Activated naive CD4-positive, alpha-beta T cell treated with Interleukin-2 at 50 U/mL for 16 hours (primary cell): ENCODE measurements around the gene DHX35.
A peak's percentile ranks its signal among the peaks of the same experiment; 100 is the strongest.
"Not testable (repeated sequence)": the region's sequence is repeated elsewhere in the genome, so short reads cannot be mapped to it uniquely, and the experiment has no call there.

Source experiments
- DNase-seq: peaks from one replicate; pipeline ENCODE4 v3.0.0-alpha.2; 2020

DHX35 gene

DNA sequence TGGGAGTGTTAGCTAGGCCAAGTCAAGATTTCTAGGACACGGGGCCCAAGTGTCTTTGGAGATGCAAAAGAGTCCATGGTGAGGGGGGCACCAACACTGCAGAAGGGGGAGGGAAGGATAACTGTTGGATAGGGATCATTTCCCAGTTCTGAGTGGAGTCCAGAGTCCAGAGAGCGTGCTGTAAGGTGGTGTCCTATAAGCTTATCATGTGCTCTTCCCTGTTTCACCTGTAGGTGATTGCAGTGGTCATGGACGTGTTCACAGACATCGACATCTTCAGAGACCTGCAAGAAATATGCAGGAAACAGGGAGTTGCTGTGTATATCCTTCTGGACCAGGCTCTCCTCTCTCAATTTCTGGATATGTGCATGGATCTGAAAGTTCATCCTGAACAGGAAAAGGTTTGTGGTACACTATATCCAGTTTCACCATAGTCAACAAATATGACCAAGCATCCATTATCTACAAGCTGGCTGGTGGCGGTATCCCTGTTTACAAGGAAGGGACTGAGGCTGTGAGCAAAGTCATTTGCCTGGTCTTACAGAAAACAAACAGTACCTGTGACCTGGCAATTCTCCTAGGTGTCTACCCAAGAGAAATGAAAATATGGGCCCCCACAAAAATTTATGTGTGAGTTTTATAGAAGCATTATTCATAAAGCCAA lies 20.3 kb upstream of the DHX35 start:
- DNase-seq: no peak

DNA sequence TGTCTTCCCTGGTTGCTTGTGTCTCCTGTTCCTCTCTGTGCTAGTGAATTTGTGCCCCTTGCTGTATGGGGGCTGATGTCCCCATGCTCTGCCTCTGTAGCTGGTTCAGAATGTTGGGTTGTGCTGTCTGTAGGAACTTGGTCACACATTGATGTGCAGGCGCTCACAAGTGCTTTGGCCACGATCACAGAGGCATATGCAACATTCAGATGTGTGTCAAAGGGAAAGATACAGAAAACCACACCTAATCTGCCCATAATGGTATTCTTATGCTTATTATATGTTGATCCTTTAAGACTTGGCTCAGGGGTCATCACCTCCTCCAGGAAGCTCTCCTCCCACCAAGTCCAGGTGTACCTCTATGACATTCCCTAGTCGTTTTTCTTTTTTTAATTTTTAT lies 17.1 kb upstream of the DHX35 start:
- no peak for DNase-seq

DNA sequence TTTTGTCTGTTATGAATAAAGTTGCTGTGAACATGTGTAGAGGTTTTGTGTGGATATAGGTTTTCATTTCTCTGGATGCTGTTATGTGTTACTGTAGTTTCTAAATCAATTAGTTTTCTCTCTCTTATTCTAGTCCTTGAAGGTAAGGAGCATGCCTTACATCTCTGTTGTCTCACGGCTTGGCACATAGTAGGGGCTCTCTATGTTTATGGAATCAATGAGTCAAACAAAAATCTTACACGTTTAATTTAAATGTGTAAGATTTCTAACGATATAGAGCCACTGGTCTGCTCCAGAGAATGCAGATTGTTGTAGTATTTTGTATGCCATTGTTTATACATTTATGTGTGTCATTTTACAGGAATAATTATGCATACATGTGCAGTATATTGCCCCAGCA lies 15.3 kb upstream of the DHX35 start:
- DNase-seq: no peak

DNA sequence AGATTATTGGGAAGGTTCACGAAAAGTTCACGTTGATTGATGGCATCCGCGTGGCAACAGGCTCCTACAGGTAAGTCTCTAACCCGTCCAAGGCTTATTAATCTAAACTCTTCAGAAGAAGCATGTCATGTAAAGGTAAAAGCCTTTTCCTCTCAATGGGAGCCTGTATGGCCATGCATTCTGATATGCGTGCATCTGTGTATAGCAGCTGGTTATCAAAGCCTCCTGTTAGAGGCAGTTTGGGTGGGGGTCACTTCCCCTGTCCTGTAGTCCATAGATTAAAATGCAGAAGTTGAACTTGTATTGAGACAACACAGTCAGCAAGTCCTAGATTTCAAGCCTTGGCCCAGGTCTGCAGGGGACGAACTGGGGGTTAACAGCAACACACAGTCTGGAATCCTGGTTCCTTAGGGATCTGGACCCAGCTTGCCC lies 14.2 kb upstream of the DHX35 start:
- no peak for DNase-seq

DNA sequence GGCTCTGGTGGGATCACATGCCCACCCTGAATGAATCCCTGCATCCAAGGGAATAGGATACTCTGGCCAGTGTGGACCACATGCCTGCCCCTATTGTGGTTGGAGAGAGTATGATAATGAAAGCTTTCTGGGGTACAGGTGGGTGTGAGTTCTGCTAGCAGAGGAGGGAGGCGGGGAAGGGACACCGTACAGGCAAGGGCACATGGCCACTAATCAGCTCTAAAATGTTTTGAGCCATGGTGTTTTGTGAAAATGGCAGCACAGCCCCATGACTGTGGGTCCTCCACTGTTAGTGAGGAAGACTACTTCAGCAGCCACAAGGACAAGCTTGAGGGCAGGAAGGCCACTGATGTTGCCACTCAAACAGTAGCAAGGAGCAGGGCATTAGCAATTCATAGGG lies 11.9 kb upstream of the DHX35 start:
- DNase-seq: no peak

DNA sequence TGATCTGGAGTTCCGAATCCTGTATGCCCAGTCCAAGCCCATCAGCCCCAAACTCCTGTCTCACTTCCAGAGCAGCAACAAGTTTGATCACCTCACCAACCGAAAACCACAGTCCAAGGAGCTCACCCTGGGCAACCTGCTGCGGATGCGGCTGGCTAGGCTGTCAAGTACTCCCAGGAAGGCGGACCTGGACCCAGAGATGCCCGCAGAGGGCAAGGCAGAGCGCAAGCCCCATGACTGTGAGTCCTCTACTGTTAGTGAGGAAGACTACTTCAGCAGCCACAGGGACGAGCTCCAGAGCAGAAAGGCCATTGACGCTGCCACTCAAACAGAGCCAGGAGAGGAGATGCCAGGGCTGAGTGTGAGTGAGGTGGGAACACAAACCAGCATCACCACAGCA lies 10.5 kb upstream of the DHX35 start:
- DNase-seq: no peak

DNA sequence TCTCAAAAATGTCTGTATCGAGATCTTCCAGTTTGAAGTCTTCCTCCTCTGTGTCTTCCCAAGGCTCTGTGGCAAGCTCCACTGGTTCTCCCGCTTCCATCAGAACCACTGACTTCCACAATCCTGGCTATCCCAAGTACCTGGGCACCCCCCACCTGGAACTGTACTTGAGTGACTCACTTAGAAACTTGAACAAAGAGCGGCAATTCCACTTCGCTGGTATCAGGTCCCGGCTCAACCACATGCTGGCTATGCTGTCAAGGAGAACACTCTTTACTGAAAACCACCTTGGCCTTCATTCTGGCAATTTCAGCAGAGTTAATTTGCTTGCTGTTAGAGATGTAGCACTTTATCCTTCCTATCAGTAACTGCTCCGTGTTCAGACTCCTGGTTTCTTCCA lies 10.0 kb upstream of the DHX35 start:
- DNase-seq: no peak

DNA sequence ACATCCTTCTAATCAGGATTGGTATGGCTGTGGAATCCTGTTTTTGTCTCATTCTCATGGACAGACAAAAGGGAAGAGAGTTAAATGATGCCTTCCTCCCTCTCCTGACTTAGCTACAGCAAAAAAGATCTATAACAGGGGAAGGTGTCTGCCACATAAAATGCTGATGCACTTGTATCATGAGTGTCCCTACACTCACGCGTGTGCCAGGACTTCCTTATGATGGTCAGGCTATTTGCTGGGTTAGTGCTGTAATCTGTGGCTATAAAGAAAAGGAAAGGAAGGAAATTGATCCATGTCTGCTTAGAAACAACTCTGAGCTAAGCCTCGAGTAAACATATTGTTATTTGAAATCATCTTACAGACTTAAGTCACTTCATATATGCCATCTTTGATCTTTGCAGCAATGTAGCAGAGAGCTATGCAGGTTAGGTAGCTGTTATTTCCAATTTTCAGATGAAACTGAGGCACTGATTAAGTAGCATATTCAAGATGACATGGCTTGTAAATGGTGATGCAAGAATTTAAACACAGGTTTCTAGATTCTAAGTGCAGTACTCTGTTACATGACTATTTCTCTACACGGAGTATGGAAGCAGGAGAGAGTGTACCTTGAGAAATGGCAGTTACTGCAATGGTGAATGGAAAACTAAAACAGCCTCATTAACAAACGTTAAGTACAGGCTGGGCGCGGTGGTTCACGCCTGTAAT lies 8.4 kb upstream of the DHX35 start:
- no peak for DNase-seq

DNA sequence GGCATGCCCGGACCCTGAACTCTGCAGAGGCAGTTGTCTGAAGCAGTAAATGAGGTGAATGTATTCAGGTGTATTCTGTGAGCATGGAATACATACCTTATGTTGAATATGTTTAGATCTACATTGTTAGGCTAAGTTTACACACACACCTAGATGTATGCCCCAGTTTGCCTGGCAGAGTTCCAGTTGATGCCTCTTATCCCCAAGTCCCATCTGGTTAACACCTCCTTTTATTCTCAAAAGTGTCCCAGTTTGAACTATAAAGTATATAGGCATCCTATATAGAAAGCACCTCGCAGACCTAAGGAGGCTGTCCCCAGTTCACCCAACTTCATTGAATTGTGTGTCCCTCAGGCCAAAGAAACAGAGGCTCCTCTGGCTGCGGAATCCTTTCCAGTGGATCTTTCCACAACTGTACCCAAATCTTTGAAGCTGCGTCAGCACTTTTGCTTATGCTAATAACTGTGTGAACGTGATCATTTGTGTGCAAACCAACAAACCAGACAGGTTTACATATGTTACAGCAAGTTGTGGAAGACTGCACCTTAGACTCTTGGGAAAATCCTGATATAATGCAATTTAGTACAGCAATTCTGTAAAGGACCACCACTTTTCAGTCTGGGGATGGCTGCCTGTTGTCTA lies 4.8 kb upstream of the DHX35 start:
- DNase-seq: no peak

DNA sequence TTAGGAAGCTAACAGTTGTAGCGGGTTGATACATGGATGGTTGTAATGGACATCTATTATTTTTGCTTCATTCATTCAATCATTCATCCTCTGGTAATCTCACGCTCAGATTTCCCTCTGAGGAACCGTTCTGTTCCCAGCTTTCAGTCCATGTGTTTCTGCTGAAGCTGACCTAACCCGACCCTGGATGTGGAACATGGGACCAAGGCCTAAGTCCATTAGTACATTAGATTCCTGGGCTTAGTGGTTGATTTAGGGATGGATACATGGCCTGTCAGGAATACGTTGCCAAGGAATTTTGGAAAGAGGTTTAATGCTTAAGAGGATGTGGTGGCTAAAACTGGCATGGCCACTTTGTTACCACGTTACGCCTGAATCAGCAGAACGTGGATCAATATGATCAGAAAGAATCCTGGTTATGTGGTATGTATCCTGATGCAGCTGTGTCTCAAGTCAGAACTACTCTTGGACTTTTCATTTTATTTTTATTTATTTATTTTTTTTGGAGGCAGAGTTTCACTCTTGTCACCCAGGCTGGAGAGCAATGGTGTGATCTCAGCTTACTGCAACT lies 4.1 kb upstream of the DHX35 start:
- DNase-seq: no peak

DNA sequence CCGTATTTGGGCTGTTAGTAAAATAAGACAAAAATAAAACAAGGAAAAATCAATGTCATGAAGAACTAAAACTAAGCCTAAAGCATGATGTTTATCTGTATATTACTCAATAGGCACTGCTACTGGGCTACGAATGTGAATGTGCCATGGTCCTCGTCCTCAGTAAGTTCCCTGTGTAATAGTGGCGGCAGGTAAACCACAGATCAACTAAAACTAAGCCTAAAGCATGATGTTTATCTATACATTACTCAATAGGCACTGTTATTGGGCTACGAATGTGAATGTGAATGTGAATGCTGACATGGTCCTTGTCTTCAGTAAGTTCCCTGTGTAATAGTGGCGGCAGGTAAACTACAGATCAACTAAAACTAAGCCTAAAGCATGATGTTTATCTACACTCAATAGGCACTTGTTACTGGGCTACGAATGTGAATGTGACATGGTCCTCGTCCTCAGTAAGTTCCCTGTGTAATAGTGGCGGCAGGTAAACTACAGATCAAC lies 1.9 kb upstream of the DHX35 start:
- DNase-seq: not testable (repeated sequence)

DNA sequence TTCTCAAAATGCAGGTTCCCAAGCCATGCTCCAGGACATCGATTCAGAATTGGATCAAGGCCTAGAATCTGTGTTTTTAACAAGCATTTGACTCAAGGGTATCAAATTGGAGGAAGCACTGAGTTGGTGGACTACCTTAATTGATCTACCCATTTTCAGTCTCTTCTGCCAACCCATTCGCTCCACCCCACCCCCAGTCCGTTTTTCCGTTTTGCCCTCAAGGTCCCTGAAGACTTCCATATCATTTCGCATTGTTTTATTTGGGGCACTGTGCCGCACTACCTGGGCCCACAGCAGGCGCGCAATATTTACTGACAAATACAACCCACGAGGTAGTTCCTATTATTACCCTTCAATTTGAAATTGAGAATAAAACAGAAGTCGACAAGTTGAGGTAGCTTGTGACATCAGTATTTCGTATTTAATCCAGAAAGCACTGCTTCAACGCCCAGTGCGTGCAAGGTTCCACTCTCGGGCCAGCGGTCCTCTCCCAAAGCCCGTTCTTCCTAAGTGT lies 557 bp upstream of the DHX35 start:
- peak; percentile 23 for DNase-seq

DNA sequence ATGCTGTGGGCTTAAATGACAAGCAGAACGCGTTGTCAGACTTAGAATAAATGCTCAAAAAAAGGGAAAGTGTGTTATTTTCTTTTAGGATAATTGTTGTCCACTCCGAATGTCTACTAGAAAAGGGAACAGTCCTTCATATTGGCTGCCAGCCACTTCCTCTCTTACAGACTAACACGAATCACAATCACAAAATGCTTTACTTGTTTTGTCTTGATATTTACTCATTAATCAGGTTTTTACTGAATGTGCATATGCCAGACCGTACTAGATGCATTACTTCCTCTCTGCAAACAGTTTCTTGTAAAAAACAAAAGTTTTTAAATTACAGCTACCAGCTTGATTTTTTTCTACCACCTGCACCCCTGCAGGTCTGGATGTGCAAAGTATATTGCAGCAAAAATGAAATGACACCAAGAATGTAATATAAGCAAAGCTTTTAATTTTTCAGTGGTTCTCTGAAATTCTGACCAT lies 821 bp downstream of the DHX35 start:
- no peak for DNase-seq

DNA sequence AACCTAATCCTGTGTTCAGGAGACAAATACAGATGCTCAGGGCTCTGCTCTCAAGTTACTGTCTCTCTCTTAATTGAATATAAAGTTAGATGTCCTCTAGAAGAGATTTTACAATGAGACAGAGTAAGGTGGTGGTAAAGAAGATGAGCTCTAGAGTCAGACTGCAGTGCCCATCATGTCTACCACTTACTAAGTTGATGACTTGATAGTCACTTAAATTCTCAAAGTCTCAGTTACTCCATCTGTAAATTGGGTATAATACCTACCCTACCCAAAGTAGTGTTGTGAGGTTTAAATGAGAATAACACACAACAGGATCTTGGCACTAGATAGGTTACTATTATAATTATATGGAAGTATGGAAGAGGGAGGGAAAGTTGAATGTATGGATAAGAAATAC lies 1.6 kb downstream of the DHX35 start:
- DNase-seq: no peak

DNA sequence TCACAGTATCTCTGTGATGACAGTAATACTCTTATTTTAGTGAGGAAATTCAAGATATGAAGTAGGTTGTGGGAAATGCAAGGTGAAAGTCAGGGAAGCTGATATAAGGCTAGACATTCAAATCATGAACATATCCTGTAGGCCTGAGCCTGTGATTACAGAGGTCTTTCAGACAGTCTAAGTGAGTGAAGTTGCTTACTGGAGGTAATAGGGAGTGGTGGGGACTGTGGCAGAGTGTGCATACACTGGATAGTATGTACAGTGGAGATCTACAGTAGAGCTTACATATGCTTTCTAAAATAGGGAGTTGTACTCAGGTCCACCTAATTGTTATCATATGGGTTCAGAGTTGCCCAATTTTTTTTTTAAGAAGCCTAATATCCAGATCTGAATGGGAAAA lies 3.1 kb downstream of the DHX35 start:
- DNase-seq: no peak

DNA sequence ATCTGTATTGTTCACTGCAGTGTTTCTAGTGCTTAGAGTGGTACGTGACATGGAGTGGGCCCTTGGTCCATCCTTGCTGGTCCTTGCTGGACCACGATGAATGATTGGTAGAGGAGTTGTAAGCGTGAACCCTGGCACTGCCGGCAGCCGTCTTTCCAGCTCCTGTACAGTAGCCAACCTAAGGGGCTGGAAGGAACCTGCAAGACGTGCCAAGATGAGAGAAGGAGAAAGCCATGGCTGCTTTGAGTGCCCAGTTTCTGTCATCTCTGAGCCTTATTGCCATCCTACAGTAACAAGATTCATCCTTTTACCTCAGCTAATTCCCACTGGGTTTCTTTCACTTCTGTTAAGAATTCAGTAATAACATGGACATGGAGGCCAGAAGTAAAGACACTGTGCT lies 5.9 kb downstream of the DHX35 start:
- DNase-seq: no peak

DNA sequence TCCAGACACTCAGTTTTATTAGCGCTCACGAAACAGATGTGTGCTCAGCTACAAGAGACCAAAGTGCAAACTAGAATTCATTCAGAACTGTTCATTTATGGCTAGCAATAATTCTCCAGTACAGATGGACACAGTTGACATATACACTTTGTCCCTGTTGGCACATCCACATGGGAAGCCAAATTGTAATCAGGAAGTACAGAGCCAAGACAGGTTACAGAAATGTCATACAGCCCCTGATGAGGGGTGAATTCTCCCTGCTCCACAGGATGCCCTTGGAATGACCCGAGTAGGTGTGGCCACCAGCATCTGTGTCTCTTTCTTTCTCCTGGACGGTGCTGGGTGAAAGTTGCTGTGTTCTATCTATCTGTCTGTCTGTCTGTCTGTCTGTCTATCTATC lies 7.6 kb downstream of the DHX35 start:
- DNase-seq: no peak

DNA sequence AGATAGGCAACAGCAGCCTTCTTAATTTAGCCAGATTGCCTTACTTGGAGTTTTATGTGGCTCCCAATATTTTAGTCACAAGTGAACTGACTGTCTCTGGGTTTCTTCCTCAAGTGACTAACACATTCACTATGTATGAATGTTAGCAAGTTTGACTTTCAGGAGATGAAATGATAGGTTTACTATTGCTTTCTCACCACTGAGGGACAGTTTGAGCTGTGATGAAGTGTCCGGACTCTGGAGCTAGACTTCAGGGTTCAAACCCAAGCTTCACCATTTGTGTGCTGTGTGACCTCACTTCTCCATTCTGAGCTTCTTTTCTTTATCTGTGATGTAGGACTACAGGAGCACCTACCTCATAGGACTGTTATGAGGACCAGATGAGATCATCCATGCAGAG lies 8.2 kb downstream of the DHX35 start:
- no peak for DNase-seq

DNA sequence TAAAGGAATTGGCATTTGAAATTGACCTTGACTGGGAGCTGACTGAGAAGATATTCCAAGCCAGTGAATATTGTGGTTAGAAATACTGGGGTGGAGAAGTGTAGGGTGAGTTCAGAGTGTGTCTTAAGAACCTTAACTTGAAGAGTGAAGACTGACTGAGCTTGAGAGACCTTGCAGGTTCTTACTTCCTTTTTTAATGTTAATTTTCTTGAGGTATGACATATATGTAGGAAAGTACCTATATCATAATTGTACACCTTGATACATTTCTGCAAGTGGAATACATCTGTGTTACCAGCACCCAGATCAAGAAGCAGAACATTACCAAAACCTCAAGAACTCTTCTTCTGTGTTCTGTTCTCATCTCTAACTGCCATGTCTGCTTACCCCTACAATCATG lies 11.0 kb downstream of the DHX35 start:
- no peak for DNase-seq

DNA sequence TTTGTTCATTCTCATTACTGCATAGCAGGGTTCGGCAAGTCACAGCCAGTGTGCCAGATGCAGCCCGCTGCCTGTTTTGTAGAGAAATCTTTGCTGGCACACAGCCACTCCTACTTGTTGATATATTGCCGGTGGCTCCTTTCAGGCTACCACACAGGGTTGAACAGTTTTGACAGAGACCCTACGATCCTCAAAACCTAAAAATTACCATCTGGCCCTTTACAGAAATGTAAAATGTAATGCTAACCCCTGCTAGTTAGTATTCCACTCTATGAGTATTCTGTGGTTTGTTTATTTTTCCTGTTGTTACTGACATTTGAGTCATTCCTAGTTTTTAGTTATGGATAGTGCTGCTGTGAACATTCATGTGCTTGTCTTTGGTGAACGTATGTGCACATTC lies 11.5 kb downstream of the DHX35 start:
- no peak for DNase-seq

DNA sequence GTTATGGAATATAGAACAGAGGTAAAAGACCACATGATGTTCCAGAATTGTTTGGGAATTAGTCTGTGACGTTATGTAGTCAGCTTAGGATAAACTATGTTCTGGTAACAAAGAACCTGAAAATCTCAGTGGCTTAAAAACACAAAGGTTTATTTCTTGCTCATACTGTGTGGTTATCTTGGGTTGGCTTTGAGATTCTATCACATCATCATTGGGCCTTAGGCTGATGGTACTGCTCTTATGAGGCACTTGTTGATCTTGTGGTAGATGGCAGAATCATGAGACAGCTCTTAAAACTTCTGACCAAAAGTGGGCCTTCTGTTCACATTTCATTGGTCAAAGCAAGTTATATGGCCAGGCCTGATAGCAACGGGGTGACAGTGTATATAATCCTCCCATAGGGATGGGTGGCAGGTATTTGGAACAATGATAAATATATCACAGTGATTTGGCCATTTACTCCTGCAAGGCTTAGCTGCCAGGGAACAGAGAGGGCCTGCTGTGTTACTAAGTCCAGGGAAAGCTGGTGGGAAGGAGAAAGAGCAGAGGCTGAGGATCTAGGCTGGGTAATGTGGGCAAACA lies 13.5 kb downstream of the DHX35 start:
- DNase-seq: no peak

DNA sequence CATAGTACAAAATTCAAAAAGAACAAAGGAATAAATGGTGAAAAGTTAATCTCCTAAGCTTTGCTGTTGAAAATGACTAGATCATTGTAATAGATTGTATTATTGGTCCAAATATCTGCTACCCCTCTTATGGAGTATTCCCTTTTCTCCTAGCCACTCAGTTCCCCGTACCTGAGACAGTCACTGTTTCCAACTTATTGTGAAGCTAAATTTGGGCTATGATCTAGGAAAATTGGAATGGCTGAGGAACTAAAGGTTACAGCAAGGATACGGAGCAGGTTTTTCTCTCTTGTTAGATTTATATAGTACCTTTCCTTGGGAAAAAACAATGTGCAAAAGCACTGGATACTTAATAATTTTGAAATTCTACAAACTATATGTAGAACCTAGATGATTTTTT lies 17.3 kb downstream of the DHX35 start:
- DNase-seq: no peak

DNA sequence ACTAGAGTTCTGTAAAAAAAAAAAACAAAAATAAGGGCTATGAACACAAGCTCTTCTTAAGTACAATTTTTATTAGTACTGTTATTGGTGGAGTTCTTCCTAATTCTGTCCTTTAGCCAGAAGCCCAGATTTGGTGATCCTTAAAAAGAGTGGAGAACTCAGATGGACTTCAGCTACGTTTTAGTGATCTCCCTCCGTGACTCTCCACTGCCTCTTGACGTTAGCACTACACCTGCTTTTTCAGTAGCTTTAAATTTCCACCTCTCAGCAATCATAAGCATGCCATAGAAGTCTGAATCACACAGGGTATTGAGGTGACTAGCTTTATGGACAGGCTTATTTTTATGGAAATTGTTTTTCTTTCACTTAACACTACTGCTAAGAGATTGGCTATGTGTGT lies 17.7 kb downstream of the DHX35 start:
- no peak for DNase-seq
